H1 (cell line): Measurements from ENCODE around the gene TP53BP2. TPM values are rescaled to one million over a fixed set of nuclear protein-coding genes. Genes with fewer than 3 reads are reported as not detected.

Source experiments
- CTCF ChIA-PET: fragments of 300-600 bp; sonication (Branson Sonifier 250); formaldehyde crosslinking; loops from one replicate; lab custom pipeline; 2021; ENCODE audit not compliant: partially characterized antibody; lab: Charles Lee
- POLR2A ChIA-PET: fragments of 300-600 bp; sonication (Branson Sonifier 250); formaldehyde crosslinking; loops from one replicate; lab custom pipeline; 2021; ENCODE audit warnings: inconsistent platforms; ENCODE audit not compliant: partially characterized antibody; lab: Charles Lee
- DNase-seq, 2 experiments: peaks; one replicate each; pipeline versions ENCODE4 v3.0.0 to v3.0.0-alpha.2; 2010 to 2022; ENCODE audit warnings: low spot score in 2 of 2, low read depth in 1 of 2, mixed read lengths in 1 of 2
- FAIRE-seq: peaks from 2 replicates; lab custom pipeline; 2011; peaks lifted over from hg19 to GRCh38; lab: Jason Lieb, UNC
- H2AFZ ChIP-seq: 2 replicates; pipeline ENCODE4 v1.8.1; 2012; ENCODE audit warnings: low read length, inconsistent platforms
- H2AK5ac ChIP-seq: 2 replicates; pipeline ENCODE4 v1.6.1; 2013; ENCODE audit warnings: low read depth, low read length
- H2BK120ac ChIP-seq: replicated peaks from 2 replicates; pipeline ENCODE3; 2013; ENCODE audit warnings: low read depth, low read length, inconsistent platforms
- H2BK12ac ChIP-seq: 2 replicates; pipeline ENCODE4 v1.6.1; 2013; ENCODE audit warnings: low read depth, low read length
- H2BK15ac ChIP-seq: 2 replicates; pipeline ENCODE4 v1.6.1; 2013; ENCODE audit warnings: low read length
- H2BK20ac ChIP-seq: 2 replicates; pipeline ENCODE4 v1.6.1; 2013; ENCODE audit warnings: low read length
- H2BK5ac ChIP-seq: 2 replicates; pipeline ENCODE4 v1.6.1; 2013; ENCODE audit warnings: low read depth, low read length
- H3K14ac ChIP-seq: 2 replicates; pipeline ENCODE4 v1.6.1; 2013; ENCODE audit warnings: inconsistent platforms; ENCODE audit not compliant: insufficient read length
- H3K18ac ChIP-seq: 2 replicates; pipeline ENCODE4 v1.6.1; 2013; ENCODE audit warnings: low read length; ENCODE audit errors: extremely low read depth
- H3K23ac ChIP-seq: 2 replicates; pipeline ENCODE4 v1.6.1; 2013; ENCODE audit warnings: inconsistent platforms; ENCODE audit not compliant: insufficient read length
- H3K23me2 ChIP-seq: 2 replicates; pipeline ENCODE4 v1.6.1; 2013; ENCODE audit warnings: low read depth, low read length
- H3K27ac ChIP-seq: 2 replicates; pipeline ENCODE4 v1.6.1; 2011; ENCODE audit warnings: low read depth, low read length, inconsistent platforms
- H3K27me3 ChIP-seq, 4 experiments: replicated peaks in 1 of 4; 1 replicate in 1 of 4; 2 replicates in 3 of 4; pipeline versions ENCODE4 v1.6.1 to v1.8.1; 2011 to 2013; ENCODE audit warnings: low read length in 3 of 4, mild to moderate bottlenecking in 3 of 4, inconsistent platforms in 2 of 4, mixed read lengths in 2 of 4, moderate library complexity in 1 of 4; ENCODE audit not compliant: control insufficient read depth in 3 of 4, insufficient read depth in 3 of 4; ENCODE audit errors: extremely low read depth in 1 of 4
- H3K36me3 ChIP-seq, 4 experiments: 2 replicates each; pipeline versions ENCODE4 v1.6.1 to v1.8.1; 2011 to 2013; ENCODE audit warnings: mild to moderate bottlenecking in 4 of 4, low read length in 3 of 4, moderate library complexity in 2 of 4, control low read depth in 1 of 4, inconsistent platforms in 1 of 4; ENCODE audit not compliant: insufficient read depth in 4 of 4, control insufficient read depth in 2 of 4
- H3K4ac ChIP-seq: replicated peaks from 2 replicates; pipeline ENCODE3; 2013; ENCODE audit warnings: low read length, low read depth, mixed read lengths, inconsistent platforms; ENCODE audit not compliant: insufficient read length
- H3K4me1 ChIP-seq, 4 experiments: replicated peaks in 1 of 4; 1 replicate in 1 of 4; 2 replicates in 3 of 4; pipeline versions ENCODE4 v1.6.1 to v1.8.1; 2011 to 2013; ENCODE audit warnings: low read length in 3 of 4, inconsistent platforms in 2 of 4, mixed read lengths in 1 of 4; ENCODE audit not compliant: insufficient read depth in 4 of 4, control insufficient read depth in 3 of 4
- H3K4me2 ChIP-seq, 2 experiments: 2 replicates each; pipeline versions ENCODE4 v1.6.1 to v1.8.1; 2011 to 2013; ENCODE audit warnings: low read depth in 2 of 2, low read length in 2 of 2, control low read depth in 1 of 2, inconsistent platforms in 1 of 2, mild to moderate bottlenecking in 1 of 2; ENCODE audit not compliant: insufficient read depth in 1 of 2
- H3K4me3 ChIP-seq, 4 experiments: fragments of 200-600, 300-600 bp in 1 of 4; sonication (generic), shearing (Covaris generic), sonication (Bioruptor Twin) in 1 of 4; 2 replicates each; pipeline versions ENCODE4 v1.5.1 to v1.8.1; 2011 to 2016; ENCODE audit warnings: low read length in 4 of 4, low read depth in 3 of 4, control low read depth in 2 of 4, inconsistent platforms in 2 of 4, mild to moderate bottlenecking in 2 of 4, mixed read lengths in 1 of 4, moderate library complexity in 1 of 4; ENCODE audit not compliant: insufficient read depth in 2 of 4; ENCODE audit errors: extremely low read depth in 1 of 4
- H3K56ac ChIP-seq: replicated peaks from 2 replicates; pipeline ENCODE3; 2013; ENCODE audit warnings: low read depth, mild to moderate bottlenecking, mixed read lengths, low read length, inconsistent platforms; ENCODE audit not compliant: insufficient read length
- H3K79me1 ChIP-seq: 2 replicates; pipeline ENCODE4 v1.6.1; 2013; ENCODE audit warnings: low read depth, low read length, control low read depth
- H3K79me2 ChIP-seq, 2 experiments: 2 replicates each; pipeline versions ENCODE4 v1.6.1 to v1.8.1; 2012 to 2013; ENCODE audit warnings: low read length in 2 of 2, mild to moderate bottlenecking in 2 of 2, inconsistent platforms in 1 of 2; ENCODE audit not compliant: insufficient read depth in 2 of 2, control insufficient read depth in 1 of 2
- H3K9ac ChIP-seq, 4 experiments: replicated peaks in 1 of 4; 1 replicate in 1 of 4; 2 replicates in 3 of 4; pipeline versions ENCODE4 v1.6.1 to v1.8.1; 2011 to 2013; ENCODE audit warnings: low read depth in 3 of 4, low read length in 3 of 4, control low read depth in 2 of 4, mild to moderate bottlenecking in 2 of 4, moderate library complexity in 2 of 4, inconsistent platforms in 1 of 4; ENCODE audit errors: extremely low read depth in 1 of 4
- H3K9me3 ChIP-seq, 2 experiments: 2 replicates each; pipeline versions ENCODE4 v1.6.1 to v1.8.1; 2012 to 2013; ENCODE audit warnings: mild to moderate bottlenecking in 2 of 2, moderate library complexity in 2 of 2, control low read depth in 1 of 2, inconsistent platforms in 1 of 2, low read depth in 1 of 2, low read length in 1 of 2, mixed read lengths in 1 of 2; ENCODE audit not compliant: insufficient read depth in 2 of 2
- H4K20me1 ChIP-seq, 2 experiments: replicated peaks in 1 of 2; 2 replicates each; pipeline versions ENCODE3 to v1.8.1; 2011 to 2013; ENCODE audit warnings: inconsistent platforms in 2 of 2, low read length in 2 of 2, mild to moderate bottlenecking in 1 of 2; ENCODE audit not compliant: insufficient read depth in 2 of 2, control insufficient read depth in 1 of 2
- H4K5ac ChIP-seq: 2 replicates; pipeline ENCODE4 v1.6.1; 2013; ENCODE audit warnings: low read length, low read depth, mixed read lengths, inconsistent platforms; ENCODE audit not compliant: insufficient read length
- H4K8ac ChIP-seq: 2 replicates; pipeline ENCODE4 v1.8.0; 2013; ENCODE audit warnings: mild to moderate bottlenecking, moderate library complexity, low read length, inconsistent platforms; ENCODE audit not compliant: insufficient read depth; ENCODE audit errors: extremely low read depth
- H4K91ac ChIP-seq: replicated peaks from 2 replicates; pipeline ENCODE3; 2013; ENCODE audit warnings: low read length, mixed read lengths, inconsistent platforms; ENCODE audit not compliant: insufficient read length
- SIX5 ChIP-seq: IDR thresholded peaks from 2 replicates; pipeline ENCODE4 v1.6.1; 2011; ENCODE audit warnings: mild to moderate bottlenecking, low read depth, low read length
- WGBS, 2 experiments: shearing (Covaris generic) in 1 of 2; methylation state at CpG; one replicate each; pipeline versions ENCODE4 v1.1.6 to v1.1.7; 2013 to 2015; ENCODE audit warnings: low lambda C conversion rate in 2 of 2, mixed read lengths in 2 of 2, inconsistent platforms in 1 of 2, low coverage in 1 of 2, missing lambda C conversion rate in 1 of 2; ENCODE audit not compliant: insufficient replicate concordance in 2 of 2, insufficient coverage in 1 of 2, insufficient read length in 1 of 2; ENCODE audit errors: extremely low coverage in 1 of 2, missing lambda C conversion rate in 1 of 2; 5-methylcytosine and 5-hydroxymethylcytosine counted together
- polyA plus RNA-seq, 7 experiments: library from polyadenylated mRNA; depleted of rRNA in 3 of 7; stranded (reverse) in 5 of 7; unstranded in 2 of 7; fragments of >200 nt in 5 of 7; fragments of 200-250 nt in 2 of 7; gene quantifications; 1 replicate in 5 of 7; 2 replicates in 1 of 7; 4 replicates in 1 of 7; pipeline versions ENCODE4 v1.2.1 to v1.2.3, GENCODE V29; 2011 to 2013; ENCODE audit warnings: missing spikeins in 2 of 7, mixed read lengths in 2 of 7
- total RNA-seq: library from RNA; stranded (reverse); fragmentation: NEBNext Ultra II Directional; extraction: Animal tissue kit (Norgen Biotek cat#: 25700); gene quantifications from 2 replicates; pipeline ENCODE4 v1.2.1, GENCODE V29; 2021

The TP53BP2 gene
- total and polyA plus RNA-seq, 2 of the 8 experiments (the other 6 are each of a cell fraction or from before 2014, with no cell fraction given): 18.0 to 38.7 TPM

- Histone ChIP-seq H3K18ac (no peak overlapping the region), H3K23me2 (no peaks in the 10 kb centered on the region; the same call in 1 of the 2 replicates), H2BK20ac (no peak overlapping the region), H2BK15ac (no peak overlapping the region), H3K23ac (no peak overlapping the region), H2BK120ac (no peak overlapping the region), H4K91ac (no peak overlapping the region), H3K36me3 (peaks cover 0 to 5% (median 0%) of the 10 kb centered on the region in 4 experiments; a peak in 2 of 8 replicates), H2BK5ac (no peak overlapping the region), H2AFZ (no peak overlapping the region), H3K27ac (no peak overlapping the region), H3K9ac (no peak overlapping the region), H4K5ac (no peak overlapping the region), H3K9me3 (no peaks in the 10 kb centered on the region), H3K79me2 (peaks cover 31 to 97% of the 10 kb centered on the region in 2 experiments), H4K20me1 (peaks cover 13 to 15% of the 10 kb centered on the region in 2 experiments), H2AK5ac (no peak overlapping the region), H3K4me2 (no peak overlapping the region), H3K14ac (no peak overlapping the region), H2BK12ac (no peak overlapping the region), H4K8ac (no peak overlapping the region), H3K4ac (no peak overlapping the region), H3K4me1 (peaks cover 0 to 7% (median 3%) of the 10 kb centered on the region in 4 experiments; a peak in 5 of 7 replicates), H3K56ac (no peak overlapping the region), H3K79me1 (peaks cover 23% of the 10 kb centered on the region), H3K27me3 (no peaks in the 10 kb centered on the region), H3K4me3 (no peak overlapping the region)
- TF ChIP-seq SIX5: no peak
- ChIA-PET CTCF (interaction anchor here (0.7 to 1.1 kb wide), 3 partner anchors 13 to 24 kb away, joined by 3 to 5 read pairs (median 4); no protein-coding TSS in a partner anchor), POLR2A (interaction anchor here (0.6 to 4.9 kb wide), 2 partner anchors 20 to 326 kb away, joined by 3 to 28 read pairs; partner anchors contain the start of gene TP53BP2)
- WGBS, 2 experiments: 85% methylated on average over 11 of the region's 11 CpGs; no CpG with 5 or more reads in 1 of the 2 experiments
- no peak for FAIRE-seq
- no peak for DNase-seq
Measured at GRCh38 chr1:223825767-223826748, 19.7 kb downstream of the TP53BP2 start.
